Testis (tissue), 3 donors: ENCODE measurements around the gene TTLL12. TPM values are rescaled to one million over a fixed set of nuclear protein-coding genes. Genes with fewer than 3 reads are reported as not detected.
"Not testable (repeated sequence)": the region's sequence is repeated elsewhere in the genome, so short reads cannot be mapped to it uniquely, and the experiment has no call there.

Source experiments
- DNase-seq: peaks from one replicate; pipeline ENCODE4 v3.0.0-alpha.2; 2019
- H3K27ac ChIP-seq, 2 donors: fragments of 200-600 bp; sonication (generic); one replicate each; pipeline ENCODE4 v1.5.1; 2019
- H3K27me3 ChIP-seq: fragments of 200-600 bp; sonication (generic); one replicate; pipeline ENCODE4 v1.5.1; 2019
- H3K36me3 ChIP-seq: fragments of 200-600 bp; sonication (generic); one replicate; pipeline ENCODE4 v1.5.1; 2017; ENCODE audit warnings: low read depth; ENCODE audit errors: missing control alignments
- H3K4me1 ChIP-seq: fragments of 200-600 bp; sonication (generic); one replicate; pipeline ENCODE4 v1.5.1; 2019
- H3K4me3 ChIP-seq, 2 donors: fragments of 200-600 bp; sonication (generic); one replicate each; pipeline ENCODE4 v1.5.1; 2017 to 2019
- H3K9me3 ChIP-seq: fragments of 200-600 bp; sonication (generic); one replicate; pipeline ENCODE4 v1.5.1; 2017
- POLR2A ChIP-seq: fragments of 450-650 bp; IDR thresholded peaks from one replicate; pipeline ENCODE4 v1.6.1; 2017; ENCODE audit warnings: antibody characterized with exemption, mild to moderate bottlenecking, moderate library complexity
- WGBS, 2 donors: methylation state at CpG; one replicate each; pipeline ENCODE4 v1.1.5; 2018; 5-methylcytosine and 5-hydroxymethylcytosine counted together
- intact Hi-C: fragments of 100-400 bp; cut with DNase I; formaldehyde crosslinking; loops from one replicate; pipeline ENCODE4 v1.15.1; 2023; ENCODE audit warnings: low total_unique reads
- polyA plus RNA-seq: library from polyadenylated mRNA; stranded (reverse); fragments of 350-450 nt; fragmentation: Illumina TruSeq; extraction: RNeasy Lipid Tissue Mini Kit (QIAGEN cat#74804); gene quantifications from one replicate; pipeline ENCODE4 v1.2.3, GENCODE V29; 2014; ENCODE audit warnings: low read depth, low replicate concordance; ENCODE audit not compliant: insufficient read depth
- total RNA-seq, 2 donors: library from RNA; depleted of rRNA; stranded (reverse); fragments of >200 nt; gene quantifications; one replicate each; pipeline ENCODE4 v1.2.3, GENCODE V29; 2016
- TF ChIP-seq, protein P1 (sequence below), 3 experiments: fragments of 450-650 bp in 2 of 3; fragments of 200-600 bp in 1 of 3; sonication (generic) in 1 of 3; IDR thresholded peaks; one replicate each; pipeline ENCODE4 v1.5.1; 2016 to 2019; ENCODE audit warnings: antibody characterized with exemption in 3 of 3, mild to moderate bottlenecking in 2 of 3, moderate library complexity in 1 of 3

TTLL12 gene
- total and polyA plus RNA-seq, 3 donors from 2014 or later: 62.0 to 175 (median 111) TPM

DNA sequence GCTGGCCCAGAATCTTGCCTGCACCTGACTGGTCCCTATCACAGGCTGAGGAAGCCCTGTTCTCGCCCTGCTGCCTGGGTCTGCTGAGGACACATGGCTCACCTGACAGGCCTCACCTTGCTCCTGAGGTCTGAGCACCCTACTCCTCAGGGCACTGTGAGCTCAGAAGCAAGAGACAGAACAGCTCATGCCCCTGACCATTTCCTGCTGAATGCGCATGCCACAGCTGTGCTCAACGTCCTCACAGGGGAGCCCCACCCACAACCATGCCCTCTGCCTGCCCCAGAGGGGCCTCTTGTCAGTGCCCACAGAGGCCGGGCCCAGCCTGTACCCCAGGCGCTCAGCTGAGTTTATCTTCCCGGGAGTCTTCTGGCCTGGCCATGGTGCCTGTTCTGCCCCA, 38.4 kb downstream of the TTLL12 start:
- H3K36me3 ChIP-seq: no peaks in the 10 kb centered on the region
- H3K27me3 ChIP-seq: no peaks in the 10 kb centered on the region
- no peak overlapping the region for H3K27ac ChIP-seq
- TF ChIP-seq POLR2A: no peak
- TF ChIP-seq, protein P1, sequence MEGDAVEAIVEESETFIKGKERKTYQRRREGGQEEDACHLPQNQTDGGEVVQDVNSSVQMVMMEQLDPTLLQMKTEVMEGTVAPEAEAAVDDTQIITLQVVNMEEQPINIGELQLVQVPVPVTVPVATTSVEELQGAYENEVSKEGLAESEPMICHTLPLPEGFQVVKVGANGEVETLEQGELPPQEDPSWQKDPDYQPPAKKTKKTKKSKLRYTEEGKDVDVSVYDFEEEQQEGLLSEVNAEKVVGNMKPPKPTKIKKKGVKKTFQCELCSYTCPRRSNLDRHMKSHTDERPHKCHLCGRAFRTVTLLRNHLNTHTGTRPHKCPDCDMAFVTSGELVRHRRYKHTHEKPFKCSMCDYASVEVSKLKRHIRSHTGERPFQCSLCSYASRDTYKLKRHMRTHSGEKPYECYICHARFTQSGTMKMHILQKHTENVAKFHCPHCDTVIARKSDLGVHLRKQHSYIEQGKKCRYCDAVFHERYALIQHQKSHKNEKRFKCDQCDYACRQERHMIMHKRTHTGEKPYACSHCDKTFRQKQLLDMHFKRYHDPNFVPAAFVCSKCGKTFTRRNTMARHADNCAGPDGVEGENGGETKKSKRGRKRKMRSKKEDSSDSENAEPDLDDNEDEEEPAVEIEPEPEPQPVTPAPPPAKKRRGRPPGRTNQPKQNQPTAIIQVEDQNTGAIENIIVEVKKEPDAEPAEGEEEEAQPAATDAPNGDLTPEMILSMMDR (IDR thresholded peaks at IDR 0.05): no peak
- WGBS, 2 donors: 59 to 64% methylated on average over 4 to 6 of the region's 6 CpGs
- H3K9me3 ChIP-seq: no peaks in the 10 kb centered on the region
- no peak for DNase-seq
- H3K4me3 ChIP-seq: no peak overlapping the region
- peaks cover 13% of the 10 kb centered on the region for H3K4me1 ChIP-seq
- intact Hi-C loops: no loop called here

GRCh38 chr22:43147821-43148220, 39.1 kb downstream of the TTLL12 start:
- WGBS, 2 donors: 63 to 70% methylated on average over 8 of the region's 8 CpGs
- H3K36me3 ChIP-seq: no peaks in the 10 kb centered on the region
- H3K4me1 ChIP-seq: peaks cover 13% of the 10 kb centered on the region
- intact Hi-C loops: no loop called here
- H3K27ac ChIP-seq: no peak overlapping the region
- no peaks in the 10 kb centered on the region for H3K27me3 ChIP-seq
- no peak for DNase-seq
- H3K9me3 ChIP-seq: no peaks in the 10 kb centered on the region
- no peak overlapping the region for H3K4me3 ChIP-seq
- TF ChIP-seq, protein P1 (IDR thresholded peaks at IDR 0.05): no peak
- TF ChIP-seq POLR2A: no peak

DNA sequence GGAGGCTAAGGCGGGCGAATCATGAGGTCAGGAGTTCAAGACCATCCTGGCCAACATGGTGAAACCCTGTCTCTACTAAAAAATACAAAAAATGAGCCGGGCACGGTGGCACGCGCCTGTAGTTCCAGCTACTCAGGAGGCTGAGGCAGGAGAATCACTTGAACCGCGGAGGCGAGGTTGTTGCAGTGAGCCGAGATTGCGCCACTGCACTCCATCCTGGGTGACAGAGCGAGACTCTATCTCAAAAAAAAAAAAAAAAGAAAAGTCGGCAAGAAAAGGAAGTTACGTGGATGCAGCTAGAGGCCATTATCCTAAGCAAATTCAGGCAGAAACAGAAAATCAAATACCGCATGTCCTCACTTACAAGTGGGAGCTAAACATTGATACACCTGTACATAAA, 40.6 kb downstream of the TTLL12 start:
- DNase-seq: not testable (repeated sequence)

DNA sequence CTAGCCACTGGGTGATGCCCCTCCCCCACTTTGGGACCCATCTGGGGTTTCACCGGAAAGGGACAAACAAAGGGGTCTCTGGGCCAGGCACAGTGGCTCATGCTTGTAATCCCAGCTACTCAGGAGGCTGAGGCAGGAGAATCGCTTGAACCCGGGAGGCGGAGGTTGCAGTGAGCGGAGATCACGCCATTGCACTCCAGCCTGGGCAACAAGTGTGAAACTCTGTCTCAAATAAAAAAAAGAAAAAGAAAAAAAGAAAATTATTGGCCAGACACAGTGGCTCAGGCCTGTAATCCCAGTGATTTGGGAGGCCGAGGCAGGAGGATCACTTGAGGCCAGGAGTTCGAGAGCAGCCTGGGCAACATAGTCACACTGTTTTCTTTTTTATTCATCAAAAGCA, 41.6 kb downstream of the TTLL12 start:
- H3K27me3 ChIP-seq, H3K27ac ChIP-seq, DNase-seq, H3K36me3 ChIP-seq, H3K9me3 ChIP-seq, intact Hi-C loops, H3K4me3 ChIP-seq: not testable (repeated sequence)
- H3K4me1 ChIP-seq: peaks cover 12% of the 10 kb centered on the region
- WGBS, 2 donors: 95% methylated on average over 8 of the region's 8 CpGs

More for the DNA sequence above, 40.6 kb downstream of the TTLL12 start:
- H3K4me3 ChIP-seq, intact Hi-C loops, H3K36me3 ChIP-seq, H3K27me3 ChIP-seq, H3K9me3 ChIP-seq, H3K27ac ChIP-seq: not testable (repeated sequence)
- 86 to 89% methylated on average over 15 of the region's 15 CpGs for WGBS, 2 donors
- peaks cover 15% of the 10 kb centered on the region for H3K4me1 ChIP-seq

DNA sequence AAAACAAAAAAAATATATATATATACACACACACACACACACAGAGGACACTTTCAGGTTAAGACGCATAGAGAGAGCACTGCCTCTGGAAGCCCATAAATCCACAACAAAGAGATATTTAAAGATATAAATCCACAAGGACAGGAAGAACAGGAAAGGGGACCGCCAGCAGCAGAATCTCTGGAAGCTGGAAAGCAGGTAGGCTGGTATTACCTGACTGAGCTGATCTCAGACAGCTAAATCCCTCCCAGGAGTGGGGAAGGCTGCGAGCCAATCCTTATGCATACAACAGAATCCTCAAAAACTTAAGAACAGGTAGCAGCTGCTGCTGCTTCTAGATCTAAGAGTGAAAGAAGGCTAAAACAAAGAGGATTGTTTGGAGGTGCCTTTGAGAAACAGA, 42.0 kb downstream of the TTLL12 start:
- TF ChIP-seq, protein P1 (IDR thresholded peaks at IDR 0.05): no peak
- TF ChIP-seq POLR2A: no peak

GRCh38 chr22:43142880-43143562, 43.9 kb downstream of the TTLL12 start, which contains the start of gene MCAT:
Gene MCAT (minus strand): TSS chr22:43143398. CDS start chr22:43143348, 50 bp downstream.
- peak within 1 kb of the TSS; percentile 16 to 36 for H3K27ac ChIP-seq

More for the DNA sequence above, 42.0 kb downstream of the TTLL12 start:
- intact Hi-C loops: no loop called here
- DNase-seq: no peak
- 84 to 87% methylated on average over 3 of the region's 3 CpGs for WGBS, 2 donors
- Histone ChIP-seq H3K27me3 (no peaks in the 10 kb centered on the region), H3K4me1 (peaks cover 12% of the 10 kb centered on the region), H3K9me3 (no peaks in the 10 kb centered on the region), H3K27ac (no peak overlapping the region), H3K4me3 (no peak overlapping the region), H3K36me3 (no peaks in the 10 kb centered on the region)

More at GRCh38 chr22:43142880-43143562, 43.9 kb downstream of the TTLL12 start, which contains the start of gene MCAT:
- no peak for TF ChIP-seq POLR2A
- TF ChIP-seq, protein P1 (IDR thresholded peaks at IDR 0.05): no peak
- Histone ChIP-seq H3K4me3 (peak within 1 kb of the TSS; percentile 88 to 98), H3K4me1 (peaks cover 12% of the 10 kb centered on the region), H3K27me3 (no peaks in the 10 kb centered on the region), H3K36me3 (no peaks in the 10 kb centered on the region), H3K9me3 (no peaks in the 10 kb centered on the region)
- intact Hi-C loops: no loop called here
- WGBS, 2 donors: 0% methylated on average over 11 to 41 of the region's 83 CpGs
- DNase-seq: peak; percentile 88
